D721Med (cell line): ENCODE measurements around the gene R3HCC1L.

Experiments
- DNase-seq: peaks from one replicate; pipeline ENCODE4 v3.0.0; 2011; ENCODE audit warnings: low spot score; ENCODE audit not compliant: insufficient read length
- FAIRE-seq: peaks from 2 replicates; lab custom pipeline; 2011; peaks lifted over from hg19 to GRCh38; lab: Jason Lieb, UNC
- TF ChIP-seq, protein P1 (sequence below): IDR thresholded peaks from 2 replicates; pipeline ENCODE4 v1.5.1; 2012; ENCODE audit warnings: mild to moderate bottlenecking, control low read depth; ENCODE audit not compliant: insufficient read depth; ENCODE audit errors: missing control alignments

R3HCC1L gene

DNA sequence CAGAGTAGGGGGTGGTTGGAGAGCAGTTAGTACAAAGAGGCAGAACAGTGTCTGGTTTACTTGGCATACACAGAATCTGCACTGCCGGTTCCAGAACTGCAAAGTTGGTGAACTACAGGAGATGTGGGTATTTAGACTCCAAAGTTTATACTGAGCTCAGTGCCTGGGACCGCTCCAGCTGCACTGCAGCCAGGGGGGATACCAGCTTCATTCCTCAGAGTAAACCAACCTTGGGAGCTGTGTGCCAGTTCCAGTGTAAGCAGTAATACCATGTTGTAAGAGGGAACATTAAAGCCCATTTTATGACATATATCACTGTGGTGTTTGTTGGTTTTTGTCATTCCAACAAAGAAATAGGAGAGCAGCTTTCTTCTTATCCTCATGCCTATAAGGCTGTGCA is 110.1 kb downstream of the R3HCC1L start:
- TF ChIP-seq, protein P1, sequence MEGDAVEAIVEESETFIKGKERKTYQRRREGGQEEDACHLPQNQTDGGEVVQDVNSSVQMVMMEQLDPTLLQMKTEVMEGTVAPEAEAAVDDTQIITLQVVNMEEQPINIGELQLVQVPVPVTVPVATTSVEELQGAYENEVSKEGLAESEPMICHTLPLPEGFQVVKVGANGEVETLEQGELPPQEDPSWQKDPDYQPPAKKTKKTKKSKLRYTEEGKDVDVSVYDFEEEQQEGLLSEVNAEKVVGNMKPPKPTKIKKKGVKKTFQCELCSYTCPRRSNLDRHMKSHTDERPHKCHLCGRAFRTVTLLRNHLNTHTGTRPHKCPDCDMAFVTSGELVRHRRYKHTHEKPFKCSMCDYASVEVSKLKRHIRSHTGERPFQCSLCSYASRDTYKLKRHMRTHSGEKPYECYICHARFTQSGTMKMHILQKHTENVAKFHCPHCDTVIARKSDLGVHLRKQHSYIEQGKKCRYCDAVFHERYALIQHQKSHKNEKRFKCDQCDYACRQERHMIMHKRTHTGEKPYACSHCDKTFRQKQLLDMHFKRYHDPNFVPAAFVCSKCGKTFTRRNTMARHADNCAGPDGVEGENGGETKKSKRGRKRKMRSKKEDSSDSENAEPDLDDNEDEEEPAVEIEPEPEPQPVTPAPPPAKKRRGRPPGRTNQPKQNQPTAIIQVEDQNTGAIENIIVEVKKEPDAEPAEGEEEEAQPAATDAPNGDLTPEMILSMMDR: no peak
- no peak for FAIRE-seq
- DNase-seq: no peak

DNA sequence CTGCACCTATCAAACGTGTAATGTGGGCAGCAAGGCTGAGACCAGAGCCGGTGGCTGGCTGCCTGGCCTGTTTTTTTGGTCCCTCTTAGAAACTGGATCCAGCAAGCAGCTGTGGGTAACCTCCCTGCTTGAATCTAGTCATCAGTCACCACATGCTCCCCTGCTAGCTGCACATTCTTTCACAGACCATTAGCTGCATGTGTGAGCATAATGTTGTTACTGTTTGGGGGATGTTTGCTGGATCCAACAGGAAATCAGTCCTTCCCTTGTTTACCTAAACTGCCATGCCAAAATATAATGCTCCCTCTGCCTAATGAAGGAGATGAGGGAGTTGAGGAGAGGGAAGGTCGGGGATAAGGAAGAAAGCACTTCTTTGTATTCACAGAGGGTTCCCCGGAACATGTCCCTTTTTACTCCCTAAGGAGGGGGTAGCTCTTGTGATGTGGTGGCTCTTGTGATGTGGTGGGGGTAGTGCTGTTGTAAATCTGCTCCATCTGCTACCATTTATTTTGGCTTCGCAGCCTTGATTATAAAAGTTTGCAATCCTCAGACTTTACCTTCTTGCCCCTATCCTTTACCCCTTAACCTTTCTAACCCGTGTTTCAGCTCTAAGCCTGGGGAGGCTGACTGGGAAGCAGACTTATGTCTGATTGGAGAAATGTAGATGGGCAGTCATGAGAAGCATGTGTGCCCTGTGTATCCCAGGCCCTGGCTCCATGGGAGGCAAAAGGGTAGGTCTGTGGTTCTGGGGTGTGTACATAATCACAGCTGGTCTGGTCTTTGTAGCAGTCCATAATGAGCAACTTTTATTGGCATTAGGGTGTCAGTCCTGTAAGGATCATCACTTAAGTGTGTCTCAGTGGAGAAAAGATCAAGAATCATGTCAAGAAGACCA is 112.7 kb downstream of the R3HCC1L start:
- TF ChIP-seq, protein P1: no peak
- no peak for FAIRE-seq
- DNase-seq: no peak

DNA sequence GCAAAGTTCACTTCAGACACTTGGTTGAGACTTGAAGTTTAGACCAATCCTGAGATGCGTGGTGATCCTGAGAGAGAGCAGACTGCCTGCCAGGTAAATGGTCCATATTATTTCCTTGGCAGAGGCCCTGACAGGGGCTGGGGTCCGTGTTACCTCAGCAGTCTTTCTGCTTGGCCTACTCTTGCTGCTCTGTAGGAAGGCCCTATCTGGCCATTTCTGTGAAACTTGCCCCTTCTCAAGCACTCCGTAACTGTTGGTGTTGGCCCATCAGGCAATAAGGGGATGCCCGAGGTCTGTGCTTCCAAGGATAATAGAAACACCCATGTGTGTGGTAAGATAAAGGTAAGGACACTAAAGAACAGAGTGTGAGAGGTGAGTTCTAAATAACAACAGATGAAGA is 113.6 kb downstream of the R3HCC1L start:
- FAIRE-seq (no peak), DNase-seq (no peak)
- TF ChIP-seq, protein P1: no peak

DNA sequence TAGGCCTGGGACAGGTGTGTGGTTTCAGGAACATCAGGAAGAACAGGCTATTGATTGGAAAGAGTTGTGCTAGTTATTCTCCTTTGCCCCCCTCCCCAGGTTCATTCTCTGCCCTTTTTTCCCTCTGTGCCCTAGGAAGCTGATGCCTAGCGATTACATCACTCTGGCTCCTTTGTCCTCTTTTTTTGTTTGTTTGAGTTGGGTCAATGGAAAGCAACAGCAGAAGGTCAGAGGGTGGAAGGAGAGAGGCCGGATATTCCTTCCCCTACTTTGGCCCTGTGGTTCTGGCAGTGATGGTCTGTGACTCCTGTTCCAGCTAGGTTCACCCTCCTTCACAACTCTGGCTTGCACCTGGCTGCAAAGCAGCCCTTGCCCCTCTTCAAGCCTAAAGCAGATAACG is 114.7 kb downstream of the R3HCC1L start:
- TF ChIP-seq, protein P1: no peak
- DNase-seq: no peak
- no peak for FAIRE-seq

DNA sequence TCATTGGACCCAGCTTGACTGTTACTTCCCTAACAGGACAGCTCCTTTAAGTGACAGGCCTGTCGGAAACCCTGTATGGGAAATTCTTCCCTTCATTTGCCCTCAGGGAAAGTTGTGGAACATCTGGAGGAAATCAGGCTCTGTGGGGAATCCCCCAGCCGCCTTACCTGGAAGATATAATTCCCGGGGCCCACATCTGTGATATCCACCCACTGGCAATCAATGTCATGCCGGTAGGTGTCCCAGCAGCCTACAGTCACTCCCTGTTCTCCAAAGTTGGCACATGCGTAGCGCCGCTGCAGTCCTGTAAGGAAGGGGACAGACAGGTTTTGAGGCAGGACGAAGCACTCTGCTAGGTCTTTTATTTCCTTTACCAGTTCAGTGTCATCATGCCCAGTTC is 116.9 kb downstream of the R3HCC1L start:
- DNase-seq: no peak
- FAIRE-seq: no peak
- TF ChIP-seq, protein P1: no peak

DNA sequence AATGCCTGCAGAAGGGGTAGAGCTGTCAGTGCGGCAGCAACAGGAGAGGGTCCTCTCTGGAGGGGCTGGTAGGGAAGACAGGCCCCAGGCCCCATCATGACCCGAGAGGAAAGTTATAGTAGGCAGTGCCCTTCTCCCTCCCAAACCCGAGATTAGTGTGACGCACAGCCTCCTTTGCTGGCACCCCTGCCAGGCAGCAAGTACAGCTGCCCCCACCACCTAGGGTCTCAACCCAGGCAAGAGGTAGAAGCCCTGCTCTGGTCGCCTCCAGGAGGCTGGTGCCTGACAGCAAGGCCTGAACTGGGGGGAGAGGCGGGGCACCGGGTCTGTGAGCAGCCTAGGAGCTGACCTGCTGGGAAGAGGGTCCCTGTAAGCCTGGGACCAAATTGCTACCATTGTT is 118.0 kb downstream of the R3HCC1L start:
- no peak for FAIRE-seq
- TF ChIP-seq, protein P1: no peak
- DNase-seq: no peak

DNA sequence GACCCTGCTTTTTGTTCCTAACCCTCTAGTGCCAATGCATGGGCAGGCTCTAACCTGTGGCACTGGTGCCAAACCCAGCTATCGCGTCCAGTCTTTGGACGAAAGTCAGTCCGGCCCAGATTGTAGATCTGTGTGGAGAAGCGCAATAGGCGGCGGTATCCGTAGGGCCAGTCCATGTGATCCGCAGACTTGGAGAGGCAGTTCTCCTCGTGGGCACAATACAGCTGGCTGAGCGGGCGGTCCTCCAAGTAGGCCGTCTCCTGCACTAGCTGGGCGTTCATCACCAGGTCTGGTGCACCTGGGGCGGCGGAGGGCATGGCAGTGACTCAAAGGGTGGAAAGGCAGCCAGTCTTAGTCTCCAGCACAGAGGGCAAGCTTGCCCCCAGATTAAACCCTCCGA is 119.0 kb downstream of the R3HCC1L start:
- TF ChIP-seq, protein P1: no peak
- FAIRE-seq: no peak

More for the DNA sequence above, 119.0 kb downstream of the R3HCC1L start:
- no peak for DNase-seq
